OCI-LY3 (cell line): ENCODE measurements around the gene UBA1.

Experiments
- EZH2phosphoT487 ChIP-seq: fragments of 200-600 bp; shearing (Covaris generic); IDR thresholded peaks from 2 replicates; pipeline ENCODE4 v1.6.1; 2018; ENCODE audit warnings: antibody characterized with exemption, mixed run types, low read depth
- TF ChIP-seq, protein P1 (sequence below): fragments of 200-600, 300-600 bp; sonication (generic); IDR thresholded peaks from 2 replicates; pipeline ENCODE4 v1.5.1; 2014; ENCODE audit warnings: antibody characterized with exemption, low read length, low read depth

DNA sequence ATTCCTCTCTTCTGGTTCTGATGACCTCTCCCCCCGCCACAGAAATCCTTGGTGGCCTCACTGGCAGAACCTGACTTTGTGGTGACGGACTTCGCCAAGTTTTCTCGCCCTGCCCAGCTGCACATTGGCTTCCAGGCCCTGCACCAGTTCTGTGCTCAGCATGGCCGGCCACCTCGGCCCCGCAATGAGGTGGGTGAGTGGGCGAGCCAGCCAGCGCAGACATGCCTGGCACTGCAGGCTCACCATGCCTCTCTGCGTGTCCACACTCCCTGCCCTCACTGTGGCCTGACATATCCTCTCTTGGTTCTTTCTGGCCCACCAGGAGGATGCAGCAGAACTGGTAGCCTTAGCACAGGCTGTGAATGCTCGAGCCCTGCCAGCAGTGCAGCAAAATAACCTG, 8.7 kb downstream of the UBA1 start:
- TF ChIP-seq, protein P1, sequence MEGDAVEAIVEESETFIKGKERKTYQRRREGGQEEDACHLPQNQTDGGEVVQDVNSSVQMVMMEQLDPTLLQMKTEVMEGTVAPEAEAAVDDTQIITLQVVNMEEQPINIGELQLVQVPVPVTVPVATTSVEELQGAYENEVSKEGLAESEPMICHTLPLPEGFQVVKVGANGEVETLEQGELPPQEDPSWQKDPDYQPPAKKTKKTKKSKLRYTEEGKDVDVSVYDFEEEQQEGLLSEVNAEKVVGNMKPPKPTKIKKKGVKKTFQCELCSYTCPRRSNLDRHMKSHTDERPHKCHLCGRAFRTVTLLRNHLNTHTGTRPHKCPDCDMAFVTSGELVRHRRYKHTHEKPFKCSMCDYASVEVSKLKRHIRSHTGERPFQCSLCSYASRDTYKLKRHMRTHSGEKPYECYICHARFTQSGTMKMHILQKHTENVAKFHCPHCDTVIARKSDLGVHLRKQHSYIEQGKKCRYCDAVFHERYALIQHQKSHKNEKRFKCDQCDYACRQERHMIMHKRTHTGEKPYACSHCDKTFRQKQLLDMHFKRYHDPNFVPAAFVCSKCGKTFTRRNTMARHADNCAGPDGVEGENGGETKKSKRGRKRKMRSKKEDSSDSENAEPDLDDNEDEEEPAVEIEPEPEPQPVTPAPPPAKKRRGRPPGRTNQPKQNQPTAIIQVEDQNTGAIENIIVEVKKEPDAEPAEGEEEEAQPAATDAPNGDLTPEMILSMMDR = no peak
- no peak for TF ChIP-seq EZH2phosphoT487
